ENCODE data around the gene ABCD1. TPM values are rescaled to one million over a fixed set of nuclear protein-coding genes. Genes with fewer than 3 reads are reported as not detected.
A peak's percentile ranks its signal among the peaks of the same experiment; 100 is the strongest.

Gene ABCD1
- total RNA-seq, 2 donors from 2014 or later: 9.7 to 97.8 TPM

- no peaks in the 10 kb centered on the region for H3K27me3 ChIP-seq (replicated peaks; ENCODE audit: insufficient read depth)
Measured at GRCh38 chrX:153707406-153707805, 17.2 kb upstream of the ABCD1 start.

GRCh38 chrX:153708415-153708814 lies 16.2 kb upstream of the ABCD1 start:
- H3K27ac ChIP-seq: no peak overlapping the region
- no peak overlapping the region for H3K4me3 ChIP-seq
- DNase-seq (ENCODE audit: low spot score): peak; percentile 64
- H3K4me1 ChIP-seq (replicated peaks): no peaks in the 10 kb centered on the region
- 17% methylated on average over 10 of the region's 13 CpGs for WGBS
- no peaks in the 10 kb centered on the region for H3K36me3 ChIP-seq
- intact Hi-C loops (cut with DNase I): loop anchor here (10.0 kb wide), 1 partner anchor 154 kb away; no protein-coding TSS in a partner anchor
- TF ChIP-seq POLR2AphosphoS5 (IDR thresholded peaks at IDR 0.05): peak; percentile 57
- TF ChIP-seq POLR2A (IDR thresholded peaks at IDR 0.05): no peak
- peak in 3 of 4 experiments; percentile 65 to 82 (median 78) for TF ChIP-seq CTCF (IDR thresholded peaks at IDR 0.05)
- no peaks in the 10 kb centered on the region for H3K27me3 ChIP-seq (replicated peaks; ENCODE audit: insufficient read depth)
- no peaks in the 10 kb centered on the region for H3K9me3 ChIP-seq

More at GRCh38 chrX:153707406-153707805, 17.2 kb upstream of the ABCD1 start:
- 81% methylated on average over 6 of the region's 6 CpGs for WGBS
- intact Hi-C loops (cut with DNase I): loop anchor here (10.0 kb wide), 1 partner anchor 153 kb away; no protein-coding TSS in a partner anchor
- TF ChIP-seq CTCF (IDR thresholded peaks at IDR 0.05) (no peak), POLR2A (IDR thresholded peaks at IDR 0.05) (no peak), POLR2AphosphoS5 (IDR thresholded peaks at IDR 0.05) (no peak)
- H3K4me3 ChIP-seq: no peak overlapping the region
- no peak for DNase-seq (ENCODE audit: low spot score)
- no peaks in the 10 kb centered on the region for H3K36me3 ChIP-seq
- H3K9me3 ChIP-seq: no peaks in the 10 kb centered on the region
- no peaks in the 10 kb centered on the region for H3K4me1 ChIP-seq (replicated peaks)
- no peak overlapping the region for H3K27ac ChIP-seq

GRCh38 chrX:153709726-153710674 lies 14.7 kb upstream of the ABCD1 start:
- Histone ChIP-seq H3K36me3 (no peaks in the 10 kb centered on the region), H3K4me1 (replicated peaks) (no peaks in the 10 kb centered on the region), H3K27me3 (replicated peaks; ENCODE audit: insufficient read depth) (no peaks in the 10 kb centered on the region), H3K27ac (no peak overlapping the region), H3K4me3 (no peak overlapping the region), H3K9me3 (no peaks in the 10 kb centered on the region)
- TF ChIP-seq POLR2AphosphoS5 (IDR thresholded peaks at IDR 0.05) (no peak), CTCF (IDR thresholded peaks at IDR 0.05) (no peak), POLR2A (IDR thresholded peaks at IDR 0.05) (no peak)
- intact Hi-C loops (cut with DNase I): loop anchor here (10.0 kb wide), 1 partner anchor 155 kb away; no protein-coding TSS in a partner anchor
- 82% methylated on average over 20 of the region's 27 CpGs for WGBS
- no peak for DNase-seq (ENCODE audit: low spot score)

- intact Hi-C loops (cut with DNase I): no loop called here
- DNase-seq (ENCODE audit: low spot score): no peak
- no peak overlapping the region for H3K27ac ChIP-seq
- TF ChIP-seq POLR2AphosphoS5 (IDR thresholded peaks at IDR 0.05) (no peak), POLR2A (IDR thresholded peaks at IDR 0.05) (no peak), CTCF (IDR thresholded peaks at IDR 0.05) (no peak)
- H3K36me3 ChIP-seq: no peaks in the 10 kb centered on the region
- no peaks in the 10 kb centered on the region for H3K4me1 ChIP-seq (replicated peaks)
- H3K4me3 ChIP-seq: no peak overlapping the region
- H3K9me3 ChIP-seq: no peaks in the 10 kb centered on the region
- no peaks in the 10 kb centered on the region for H3K27me3 ChIP-seq (replicated peaks; ENCODE audit: insufficient read depth)
- 39% methylated on average over 3 of the region's 3 CpGs for WGBS
Measured at GRCh38 chrX:153714256-153714655, 10.4 kb upstream of the ABCD1 start.
